CD1c-positive myeloid dendritic cell (primary cell): ENCODE data around the gene P2RY8.
"Not testable (repeated sequence)": the region's sequence is repeated elsewhere in the genome, so short reads cannot be mapped to it uniquely, and the experiment has no call there.

Source experiments
- DNase-seq: peaks from one replicate; pipeline ENCODE4 v3.0.0-alpha.2; 2016; ENCODE audit errors: extremely low spot score

Gene P2RY8

GRCh38 chrX:1444561-1445500, 92.2 kb downstream of the P2RY8 start:
- no peak for DNase-seq

- DNase-seq, result no peak
Measured at GRCh38 chrX:1443496-1444075, 93.4 kb downstream of the P2RY8 start.

- no peak for DNase-seq
Measured at GRCh38 chrX:1442724-1443367, 94.1 kb downstream of the P2RY8 start.

GRCh38 chrX:1442016-1442665, 94.8 kb downstream of the P2RY8 start:
- no peak for DNase-seq

- no peak for DNase-seq
Measured at GRCh38 chrX:1440506-1440905, 96.5 kb downstream of the P2RY8 start.

- DNase-seq, result no peak
Measured at GRCh38 chrX:1435241-1435895, 101.6 kb downstream of the P2RY8 start.

GRCh38 chrX:1434871-1435240, 102.1 kb downstream of the P2RY8 start:
- no peak for DNase-seq

GRCh38 chrX:1433646-1434357, 103.2 kb downstream of the P2RY8 start:
- DNase-seq, result no peak

- no peak for DNase-seq
Measured at GRCh38 chrX:1430451-1430850, 106.5 kb downstream of the P2RY8 start.

GRCh38 chrX:1427756-1428155, 109.2 kb downstream of the P2RY8 start:
- no peak for DNase-seq

GRCh38 chrX:1426321-1426720, 110.7 kb downstream of the P2RY8 start:
- not testable (repeated sequence) for DNase-seq

GRCh38 chrX:1425381-1425780, 111.6 kb downstream of the P2RY8 start:
- DNase-seq, result no peak

GRCh38 chrX:1424147-1424851, 112.7 kb downstream of the P2RY8 start:
- no peak for DNase-seq

GRCh38 chrX:1423215-1423614, 113.8 kb downstream of the P2RY8 start:
- no peak for DNase-seq

- DNase-seq, result no peak
Measured at GRCh38 chrX:1422135-1422465, 114.9 kb downstream of the P2RY8 start.

- no peak for DNase-seq
Measured at GRCh38 chrX:1421433-1422134, 115.4 kb downstream of the P2RY8 start.

- DNase-seq, result no peak
Measured at GRCh38 chrX:1420371-1420770, 116.6 kb downstream of the P2RY8 start.

- no peak for DNase-seq
Measured at GRCh38 chrX:1419545-1420355, 117.2 kb downstream of the P2RY8 start.

GRCh38 chrX:1418901-1419544, 118.0 kb downstream of the P2RY8 start:
- DNase-seq, result no peak
